ENCODE data around the gene WDR53.

The WDR53 gene

GRCh38 chr3:196541684-196542445, 26.5 kb downstream of the WDR53 start:
- no peaks in the 10 kb centered on the region for H3K27me3 ChIP-seq (replicated peaks)
- no peak overlapping the region for H3K27ac ChIP-seq
- in situ Hi-C loops (cut with HindIII; ENCODE audit: low pct_ligation_motif_present, low sequenced_read_pairs), result no loop called here
- no peak for TF ChIP-seq CTCF (IDR thresholded peaks at IDR 0.05; ENCODE audit: low read depth, low read length, missing control alignments)
- H3K36me3 ChIP-seq (replicated peaks), result no peaks in the 10 kb centered on the region
- no peak for DNase-seq
- no peak overlapping the region for H3K4me3 ChIP-seq (ENCODE audit: low read depth, low read length)

GRCh38 chr3:196537319-196537984, 30.9 kb downstream of the WDR53 start:
- no peak for DNase-seq
- TF ChIP-seq CTCF (IDR thresholded peaks at IDR 0.05; ENCODE audit: low read depth, low read length, missing control alignments), result peak; percentile 72
- no peak overlapping the region for H3K4me3 ChIP-seq (ENCODE audit: low read depth, low read length)
- H3K27me3 ChIP-seq (replicated peaks), result no peaks in the 10 kb centered on the region
- H3K36me3 ChIP-seq (replicated peaks), result no peaks in the 10 kb centered on the region
- no peak overlapping the region for H3K27ac ChIP-seq
- in situ Hi-C loops (cut with HindIII; ENCODE audit: low pct_ligation_motif_present, low sequenced_read_pairs), result no loop called here

DNA sequence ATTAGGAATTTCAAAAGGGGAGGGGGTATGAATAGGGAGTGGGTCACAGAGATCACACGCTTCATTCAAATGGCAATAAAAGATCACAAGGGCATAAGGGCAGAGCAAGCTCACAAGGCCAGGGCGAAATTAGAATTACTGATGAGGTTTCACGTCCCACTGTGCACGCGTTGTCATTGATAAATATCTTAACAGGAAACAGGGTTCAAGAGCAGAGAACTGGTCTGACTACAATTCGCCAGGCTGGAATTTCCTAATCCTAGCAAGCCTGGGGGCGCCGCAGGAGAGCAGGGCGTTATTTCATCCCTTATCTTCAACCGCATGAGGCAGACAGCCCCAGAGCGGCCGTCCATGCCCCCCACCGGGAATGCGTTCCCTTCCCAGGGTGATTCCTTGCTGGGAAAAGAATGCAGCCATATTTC, 35.1 kb downstream of the WDR53 start:
- in situ Hi-C loops (cut with HindIII; ENCODE audit: low pct_ligation_motif_present, low sequenced_read_pairs), result no loop called here
- no peak for TF ChIP-seq CTCF (IDR thresholded peaks at IDR 0.05; ENCODE audit: low read depth, low read length, missing control alignments)
- no peak overlapping the region for H3K4me3 ChIP-seq (ENCODE audit: low read depth, low read length)
- peak; percentile 56 for DNase-seq
- H3K36me3 ChIP-seq (replicated peaks), result no peaks in the 10 kb centered on the region
- H3K27me3 ChIP-seq (replicated peaks), result no peaks in the 10 kb centered on the region
- H3K27ac ChIP-seq, result peak overlapping the region; percentile 25

- DNase-seq, result no peak
- no peak for TF ChIP-seq CTCF (IDR thresholded peaks at IDR 0.05; ENCODE audit: low read depth, low read length, missing control alignments)
- in situ Hi-C loops (cut with HindIII; ENCODE audit: low pct_ligation_motif_present, low sequenced_read_pairs), result no loop called here
Measured at GRCh38 chr3:196531418-196531817, 36.9 kb downstream of the WDR53 start.

GRCh38 chr3:196528639-196529233, 39.6 kb downstream of the WDR53 start:
- H3K36me3 ChIP-seq (replicated peaks), result no peaks in the 10 kb centered on the region
- in situ Hi-C loops (cut with HindIII; ENCODE audit: low pct_ligation_motif_present, low sequenced_read_pairs), result no loop called here
- peak; percentile 50 for TF ChIP-seq CTCF (IDR thresholded peaks at IDR 0.05; ENCODE audit: low read depth, low read length, missing control alignments)
- peak overlapping the region; percentile 64 for H3K27ac ChIP-seq
- H3K4me3 ChIP-seq (ENCODE audit: low read depth, low read length), result peak overlapping the region; percentile 54
- H3K27me3 ChIP-seq (replicated peaks), result no peaks in the 10 kb centered on the region
- DNase-seq, result peak; percentile 50

More at GRCh38 chr3:196531418-196531817, 36.9 kb downstream of the WDR53 start:
- Histone ChIP-seq H3K27me3 (replicated peaks) (no peaks in the 10 kb centered on the region), H3K27ac (no peak overlapping the region), H3K4me3 (ENCODE audit: low read depth, low read length) (no peak overlapping the region), H3K36me3 (replicated peaks) (no peaks in the 10 kb centered on the region)
